Activated CD4-positive, CD25-positive, alpha-beta regulatory T cell treated with anti-CD3 and anti-CD28 coated beads, Interleukin-2, amount 50 U/mL, for 24 hours (primary cell): ENCODE data around the gene CAPG.
A peak's percentile ranks its signal among the peaks of the same experiment; 100 is the strongest.
"Not testable (repeated sequence)": the region's sequence is repeated elsewhere in the genome, so short reads cannot be mapped to it uniquely, and the experiment has no call there.

Experiments used
- ATAC-seq, 2 donors: fragments of 150-1000 bp; cut with Tn5 transposase; one replicate each; pipeline ENCODE4 v1.10.0; 2021; ENCODE audit warnings: mild to moderate bottlenecking in 1 of 2, moderate library complexity in 1 of 2

The CAPG gene

DNA sequence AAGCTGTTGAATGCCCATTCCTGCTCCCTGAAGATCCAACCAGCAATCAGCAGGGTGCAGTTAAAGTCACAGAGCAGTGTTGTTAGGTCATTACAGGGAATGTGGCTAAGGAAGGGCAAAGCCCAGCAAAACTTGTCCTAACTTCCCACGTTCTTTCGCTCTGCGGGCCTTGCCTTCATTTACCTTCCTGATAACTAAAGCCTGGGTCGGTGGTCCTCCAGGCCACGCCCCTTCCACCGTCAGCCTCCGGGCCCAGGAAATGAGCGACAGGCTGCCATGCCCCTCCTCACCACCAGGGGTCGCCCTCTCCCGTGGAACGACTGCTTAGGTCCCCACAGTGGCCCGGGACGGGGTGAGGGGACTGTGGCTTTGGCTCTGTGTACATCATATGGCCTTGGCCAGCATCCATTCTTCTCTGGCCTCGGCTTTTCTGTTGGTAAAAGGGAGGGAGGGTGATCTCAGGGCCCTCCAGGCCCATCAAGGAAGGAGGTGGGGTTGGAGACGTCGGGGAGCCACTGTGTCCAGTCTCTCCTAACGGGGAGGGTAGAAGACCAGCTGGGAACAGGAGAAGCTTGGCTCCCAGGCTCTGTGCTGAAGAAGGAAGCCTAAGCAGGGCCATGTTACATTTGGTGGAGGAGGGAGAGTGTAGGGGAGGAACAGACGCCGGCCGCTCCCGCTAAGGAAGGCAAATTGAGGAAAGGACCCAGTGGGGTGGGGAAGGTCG is 10.5 kb upstream of the CAPG start:
- ATAC-seq, result peak; percentile 66 to 73

- no peak for ATAC-seq
Observed at GRCh38 chr2:85419009-85419675, 9.0 kb upstream of the CAPG start.

- ATAC-seq, result peak; percentile 90 to 91
Observed at GRCh38 chr2:85418132-85419008, 8.2 kb upstream of the CAPG start, which contains the start of gene SH2D6. Gene SH2D6 (plus strand): TSS chr2:85418714. CDS start chr2:85429466, 10,752 bp downstream.

DNA sequence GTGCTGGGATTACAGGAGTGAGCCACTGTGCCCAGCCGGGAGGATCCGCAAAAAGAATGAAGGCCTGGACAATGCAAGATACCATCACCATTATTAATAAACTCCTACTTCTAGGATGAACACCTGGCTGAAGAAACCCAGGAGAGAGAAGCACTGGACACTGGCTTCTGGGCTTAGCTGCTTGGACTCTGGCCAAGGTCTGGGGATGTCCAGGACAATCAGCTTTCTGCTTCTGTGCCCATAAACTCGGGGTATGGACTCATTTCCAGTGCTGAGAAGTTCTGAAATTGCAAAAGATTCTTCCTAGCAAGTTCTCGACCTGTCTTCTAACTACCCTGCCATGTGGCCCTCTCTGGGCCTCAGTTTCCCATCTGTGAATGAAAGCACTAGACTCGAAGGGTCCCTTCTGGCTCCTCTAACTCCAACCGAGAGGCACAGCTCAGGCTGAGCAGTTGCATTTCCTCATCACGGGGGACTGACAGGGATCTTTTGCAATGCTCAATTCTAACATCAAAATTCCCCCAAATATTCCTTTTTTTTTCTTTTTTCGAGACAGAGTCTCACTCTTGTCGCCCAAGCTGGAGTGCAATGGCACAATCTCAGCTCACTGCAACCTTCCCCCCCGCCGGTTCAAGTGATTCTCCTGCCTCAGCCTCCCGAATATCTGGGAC is 5.9 kb upstream of the CAPG start:
- ATAC-seq, result no peak

DNA sequence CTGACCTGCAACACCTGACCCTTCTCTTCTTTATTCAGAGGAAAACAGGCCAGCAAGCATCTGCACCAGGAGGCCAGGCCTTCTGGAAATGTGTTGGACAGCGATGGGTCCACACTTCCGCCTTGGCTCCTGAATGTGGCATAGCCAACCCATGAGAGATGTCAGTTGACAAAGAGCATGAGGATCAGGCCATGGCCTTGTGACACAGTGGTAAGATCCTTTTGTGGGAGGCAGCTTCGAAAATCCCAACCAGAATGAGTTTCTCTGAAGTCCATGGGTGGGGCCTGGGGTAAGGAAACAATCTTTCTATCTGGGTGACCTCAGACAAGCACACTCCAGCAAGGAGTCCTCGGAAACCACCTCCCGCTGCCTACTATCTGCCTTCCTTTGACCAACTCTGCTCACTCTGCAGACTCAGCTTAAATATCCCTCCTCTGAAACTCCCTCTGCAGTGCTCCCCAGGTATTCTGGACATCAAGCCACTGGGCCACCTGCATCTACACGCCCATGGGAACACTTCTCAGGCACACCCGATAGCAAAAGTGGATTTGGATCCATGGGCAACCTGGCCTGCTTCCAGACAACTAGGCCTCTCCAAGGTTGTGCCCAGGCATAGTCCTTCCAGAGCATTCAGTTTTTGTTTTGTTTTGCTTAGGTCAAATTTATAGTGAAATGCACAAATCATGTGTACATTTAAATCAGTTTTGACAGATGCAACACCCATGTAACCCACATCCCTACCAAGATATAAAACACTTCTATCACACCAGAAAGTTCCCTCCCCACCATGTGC is 4.8 kb upstream of the CAPG start:
- ATAC-seq, result no peak

GRCh38 chr2:85414421-85414759 is 4.2 kb upstream of the CAPG start:
- ATAC-seq, result not testable (repeated sequence)

DNA sequence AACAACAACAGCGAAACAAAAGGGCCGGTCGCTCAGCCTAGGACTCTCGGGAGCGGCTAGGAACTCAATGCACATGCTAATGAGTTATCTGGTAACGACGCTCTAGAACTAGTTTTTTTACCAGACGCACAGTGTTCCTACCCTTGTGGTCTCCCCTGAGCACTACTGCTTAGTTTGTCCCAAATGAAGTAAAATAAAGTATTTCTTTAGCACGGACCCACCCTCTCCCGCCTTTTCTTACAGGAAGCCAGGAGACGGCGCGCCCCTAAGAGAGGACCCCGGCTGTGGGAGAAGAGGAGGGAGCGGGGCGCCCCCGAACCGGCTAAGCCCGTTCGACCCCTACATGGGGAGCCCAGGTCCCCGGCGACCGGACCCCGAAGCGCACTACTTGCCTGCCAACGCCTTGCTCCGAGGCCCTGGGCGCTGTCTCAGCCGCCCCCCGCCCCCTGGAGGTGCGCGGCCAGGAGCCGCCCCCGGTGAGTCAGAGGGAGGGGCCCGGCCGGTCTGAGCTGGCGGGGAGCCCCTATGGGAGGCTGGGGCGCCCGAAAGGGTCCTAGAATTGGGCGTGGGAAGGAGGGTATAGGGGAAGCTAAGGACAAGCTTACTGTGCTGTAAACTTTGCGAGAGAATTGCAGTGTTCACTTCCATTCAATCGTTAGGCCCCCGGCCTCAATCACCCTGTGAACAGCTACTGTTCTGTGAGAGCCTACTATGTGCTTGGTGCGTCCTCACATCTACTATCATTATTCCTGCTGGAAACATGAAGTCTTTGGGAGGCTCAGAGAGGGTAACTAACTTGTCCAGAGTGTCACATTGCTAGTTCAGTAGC is 3.6 kb upstream of the CAPG start:
- peak in 1 of 2 donors; percentile 22 for ATAC-seq

- ATAC-seq, result no peak
Observed at GRCh38 chr2:85411405-85411748, 1.2 kb upstream of the CAPG start.

- ATAC-seq, result no peak
Observed at GRCh38 chr2:85410584-85411404, 628 bp upstream of the CAPG start.

GRCh38 chr2:85405201-85406059 is 4.7 kb downstream of the CAPG start:
- peak; percentile 75 to 92 for ATAC-seq

GRCh38 chr2:85401844-85402243 is 8.3 kb downstream of the CAPG start:
- ATAC-seq, result no peak

GRCh38 chr2:85401464-85401805 is 8.7 kb downstream of the CAPG start:
- ATAC-seq, result no peak

- no peak for ATAC-seq
Observed at GRCh38 chr2:85400541-85401463, 9.4 kb downstream of the CAPG start.

DNA sequence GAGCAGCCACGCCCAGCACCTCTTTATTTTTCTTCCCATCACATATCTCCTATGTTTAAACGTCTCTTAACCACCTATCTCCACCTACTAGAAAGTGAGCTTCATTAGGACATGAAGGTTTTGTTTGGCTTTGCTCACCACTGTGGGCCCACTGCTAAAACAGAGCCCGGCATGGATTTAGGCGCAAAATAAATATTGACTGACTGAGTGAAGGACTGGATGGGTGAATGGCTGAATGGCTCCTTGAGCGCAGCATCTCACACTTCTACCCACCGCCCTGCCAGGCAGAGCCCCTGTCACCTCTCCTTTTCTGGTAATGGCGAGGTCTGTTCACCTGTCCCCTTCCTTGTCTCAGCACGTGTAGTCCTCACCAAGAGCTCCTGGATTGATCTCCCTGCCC is 10.1 kb downstream of the CAPG start:
- ATAC-seq, result no peak

DNA sequence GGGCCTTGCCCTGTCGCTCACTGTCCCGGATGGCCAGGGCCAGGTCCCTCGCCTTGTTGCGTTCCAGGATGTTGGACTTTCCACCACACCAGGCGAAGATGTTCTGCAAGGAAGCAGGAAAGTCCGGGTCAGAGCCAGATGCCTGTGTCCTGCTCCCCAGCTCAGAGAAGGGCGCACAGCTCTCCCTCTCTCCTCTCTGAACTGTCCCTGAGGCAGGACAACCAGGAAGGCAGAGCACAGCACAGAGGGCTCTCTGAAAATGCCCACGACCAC is 11.0 kb downstream of the CAPG start:
- ATAC-seq, result no peak

DNA sequence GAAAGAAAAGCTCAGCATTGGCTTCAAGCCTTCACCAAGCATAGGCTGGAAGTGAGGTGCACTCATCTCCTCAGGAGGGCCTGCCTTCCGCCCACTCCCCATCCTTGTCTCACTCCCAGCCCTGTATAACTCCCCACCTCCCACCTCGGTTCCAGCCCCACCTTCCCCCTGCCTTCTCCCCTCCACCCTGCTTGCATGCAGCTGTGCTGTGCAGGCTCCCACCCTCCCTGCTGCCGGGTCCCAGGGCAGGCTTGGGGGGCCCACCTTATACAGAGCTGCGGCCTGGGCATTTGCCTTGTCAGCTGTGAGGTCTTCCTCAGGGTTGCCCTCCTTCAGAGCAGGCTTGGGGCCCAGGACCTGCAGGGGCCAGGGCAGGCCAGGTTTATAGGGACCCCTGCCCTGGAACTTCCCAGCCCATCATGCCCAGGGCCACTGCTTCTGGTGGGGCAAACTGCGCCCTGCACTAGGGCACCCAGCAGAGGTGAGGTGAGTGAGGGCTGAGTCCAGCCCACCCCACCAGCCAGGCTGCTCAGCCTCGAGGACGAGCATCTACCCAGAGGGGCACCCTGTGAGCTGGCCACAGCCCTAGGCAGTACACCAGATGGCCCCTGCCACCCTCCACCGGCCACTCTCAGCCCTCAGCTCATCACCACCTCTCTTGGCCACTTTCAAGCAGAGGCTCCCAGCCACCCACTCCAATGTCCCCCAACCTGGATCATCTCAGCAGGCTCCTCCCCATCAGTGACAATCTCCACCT is 11.6 kb downstream of the CAPG start:
- no peak for ATAC-seq

- no peak for ATAC-seq
Observed at GRCh38 chr2:85397925-85398331, 12.2 kb downstream of the CAPG start.
